ENCODE results near the gene FOXC2. TPM values are rescaled to one million over a fixed set of nuclear protein-coding genes. Genes with fewer than 3 reads are reported as not detected.

Gene FOXC2
- total and polyA plus RNA-seq, 10 of the 15 experiments (the other 5 are each of a cell fraction or from before 2014, with no cell fraction given): not detected

DNA sequence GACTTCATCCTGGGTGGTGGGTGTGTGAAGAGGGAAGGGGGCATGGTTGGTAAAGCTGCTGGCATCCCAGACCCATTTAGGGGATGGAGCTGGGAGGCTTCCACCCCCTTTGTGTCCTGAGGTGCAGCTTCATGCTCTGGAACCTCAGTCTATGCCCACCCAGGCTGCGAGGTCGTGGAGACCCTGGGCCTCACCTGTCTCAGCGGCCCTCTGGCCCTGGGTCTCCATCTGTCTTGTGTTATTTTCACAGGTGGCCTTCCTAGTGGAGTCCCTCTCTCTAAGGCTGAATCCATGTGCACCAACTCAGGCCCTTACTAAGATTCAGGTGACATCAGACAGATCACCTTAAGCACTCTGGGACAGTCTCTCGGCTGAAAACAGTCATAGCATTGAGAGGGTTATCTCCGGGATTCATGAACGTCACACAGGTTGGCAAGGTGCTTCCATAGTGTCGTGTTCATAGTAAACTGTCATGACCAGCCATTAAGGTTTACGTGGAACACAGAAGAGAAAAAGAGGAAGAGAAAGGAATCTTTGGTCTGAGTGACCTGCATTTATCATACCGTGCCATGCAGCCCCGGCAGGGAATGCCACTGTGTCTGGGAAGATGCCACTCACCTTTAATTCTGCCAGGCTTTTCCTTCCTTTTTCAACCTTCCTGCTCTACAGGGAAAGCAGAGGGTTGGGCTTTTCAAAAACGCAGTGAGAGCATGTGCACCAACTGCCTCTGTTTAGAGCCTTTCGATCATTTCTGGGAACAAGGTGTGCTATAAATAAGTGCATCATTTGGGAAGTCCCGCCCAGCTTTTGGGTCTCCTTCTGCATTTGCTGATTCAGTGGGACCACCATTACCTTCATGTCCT, 7.2 kb downstream of the FOXC2 start:
- intact Hi-C loops (cut with micrococcal nuclease; ENCODE audit: unreplicated experiment): no loop called here
- no peak overlapping the region for H3K27ac ChIP-seq (ENCODE audit: control insufficient read depth, insufficient read depth)
- in situ Hi-C loops (cut with MboI): no loop called here
- CTCF ChIA-PET: interaction anchor here (1.6 to 1.8 kb wide), 2 partner anchors 9 to 300 kb away, joined by 4 to 5 read pairs; no protein-coding TSS in a partner anchor
- H3K9me3 ChIP-seq (replicated peaks; ENCODE audit: control insufficient read depth, insufficient read depth, low read length): no peaks in the 10 kb centered on the region
- H3K4me3 ChIP-seq: no peak overlapping the region
- no TSS peak for BruUV-seq (replicated peaks)
- H2AFZ ChIP-seq (ENCODE audit: control insufficient read depth, low read depth, low read length): no peak overlapping the region
- H4K20me1 ChIP-seq (ENCODE audit: control insufficient read depth, insufficient read depth): no peaks in the 10 kb centered on the region
- ATAC-seq (no peak), FAIRE-seq (no peak), DNase-seq (ENCODE audit: low read depth, low spot score) (no peak)
- POLR2A ChIA-PET: no interaction called here
- H3K4me2 ChIP-seq (ENCODE audit: control insufficient read depth, insufficient read depth): no peak overlapping the region
- SMC1A ChIA-PET (ENCODE audit: uncharacterized antibody, unreplicated experiment): no interaction called here
- peaks cover 2 to 9% of the 10 kb centered on the region in 2 experiments; a peak in 2 of 4 replicates for H3K27me3 ChIP-seq (replicated peaks in 1 of 2; ENCODE audit: control insufficient read depth in 2 of 2, insufficient read depth in 2 of 2, low read length in 1 of 2)
- 16% methylated on average over 13 of the region's 13 CpGs for WGBS (ENCODE audit: insufficient coverage, insufficient replicate concordance, low lambda C conversion rate, missing lambda C conversion rate)
- no peaks in the 10 kb centered on the region for H3K36me3 ChIP-seq (ENCODE audit: control insufficient read depth in 2 of 2, insufficient read depth in 2 of 2, low read length in 1 of 2)
- no peaks in the 10 kb centered on the region for H3K79me2 ChIP-seq (ENCODE audit: control insufficient read depth, insufficient read depth, low read length)
- H3K9ac ChIP-seq (ENCODE audit: control insufficient read depth, insufficient read depth, low read length): no peak overlapping the region
- TF ChIP-seq SPI1 (IDR thresholded peaks at IDR 0.05; ENCODE audit: borderline replicate concordance, insufficient read depth, low read depth, low read length): 0 out of 2 replicates have a peak, but pooled peaks have one; percentile 12
- TF ChIP-seq, protein P1, sequence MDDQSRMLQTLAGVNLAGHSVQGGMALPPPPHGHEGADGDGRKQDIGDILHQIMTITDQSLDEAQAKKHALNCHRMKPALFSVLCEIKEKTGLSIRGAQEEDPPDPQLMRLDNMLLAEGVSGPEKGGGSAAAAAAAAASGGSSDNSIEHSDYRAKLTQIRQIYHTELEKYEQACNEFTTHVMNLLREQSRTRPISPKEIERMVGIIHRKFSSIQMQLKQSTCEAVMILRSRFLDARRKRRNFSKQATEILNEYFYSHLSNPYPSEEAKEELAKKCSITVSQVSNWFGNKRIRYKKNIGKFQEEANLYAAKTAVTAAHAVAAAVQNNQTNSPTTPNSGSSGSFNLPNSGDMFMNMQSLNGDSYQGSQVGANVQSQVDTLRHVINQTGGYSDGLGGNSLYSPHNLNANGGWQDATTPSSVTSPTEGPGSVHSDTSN (IDR thresholded peaks at IDR 0.05; ENCODE audit: insufficient replicate concordance, low read depth, low read length): no peak
- RAD21 ChIA-PET (ENCODE audit: unreplicated experiment): no interaction called here
- H3K4me1 ChIP-seq (ENCODE audit: control insufficient read depth, insufficient read depth, low read length): no peaks in the 10 kb centered on the region

DNA sequence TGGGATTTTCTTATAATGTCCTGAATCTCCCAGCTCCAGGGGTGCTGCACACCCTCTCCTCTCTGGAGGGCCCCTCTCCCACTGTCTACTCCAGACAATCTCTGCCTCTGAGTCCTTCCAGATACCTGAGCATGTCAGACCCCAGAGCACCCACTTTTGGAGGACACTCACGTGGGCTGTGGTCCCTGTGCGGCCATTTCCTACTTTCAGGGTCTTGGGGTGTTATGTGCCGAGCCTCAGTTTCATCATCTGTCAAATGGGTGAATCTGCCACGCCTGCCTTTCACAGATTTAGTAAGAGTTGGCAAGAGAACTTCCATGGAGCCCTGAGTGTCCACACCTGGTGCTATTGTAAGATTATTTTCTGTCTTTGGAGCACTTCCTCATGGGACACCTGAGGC, 8.0 kb downstream of the FOXC2 start:
- WGBS (ENCODE audit: insufficient coverage, insufficient replicate concordance, low lambda C conversion rate, missing lambda C conversion rate): 0% methylated on average over 4 of the region's 4 CpGs
- TF ChIP-seq RCOR1 (conservative IDR thresholded peaks at IDR 0.05; ENCODE audit: low read depth, low read length) (no peak), ESRRA (IDR thresholded peaks at IDR 0.05; ENCODE audit: low read length) (no peak)
- no peak for ATAC-seq
- no peaks in the 10 kb centered on the region for H3K4me1 ChIP-seq (ENCODE audit: control insufficient read depth, insufficient read depth, low read length)
- H3K27ac ChIP-seq (ENCODE audit: control insufficient read depth, insufficient read depth): no peak overlapping the region
- peaks cover 2 to 9% of the 10 kb centered on the region in 2 experiments; a peak in 2 of 4 replicates for H3K27me3 ChIP-seq (replicated peaks in 1 of 2; ENCODE audit: control insufficient read depth in 2 of 2, insufficient read depth in 2 of 2, low read length in 1 of 2)
- no peaks in the 10 kb centered on the region for H4K20me1 ChIP-seq (ENCODE audit: control insufficient read depth, insufficient read depth)
- H3K9ac ChIP-seq (ENCODE audit: control insufficient read depth, insufficient read depth, low read length): no peak overlapping the region
- no peaks in the 10 kb centered on the region for H3K9me3 ChIP-seq (replicated peaks; ENCODE audit: control insufficient read depth, insufficient read depth, low read length)
- BruUV-seq (replicated peaks): no TSS peak
- no peaks in the 10 kb centered on the region for H3K36me3 ChIP-seq (ENCODE audit: control insufficient read depth in 2 of 2, insufficient read depth in 2 of 2, low read length in 1 of 2)
- H2AFZ ChIP-seq (ENCODE audit: control insufficient read depth, low read depth, low read length): no peak overlapping the region
- FAIRE-seq: no peak
- ChIA-PET SMC1A (ENCODE audit: uncharacterized antibody, unreplicated experiment) (no interaction called here), POLR2A (no interaction called here), RAD21 (ENCODE audit: unreplicated experiment) (no interaction called here), CTCF (interaction anchor here (1.6 to 1.8 kb wide), 2 partner anchors 10 to 299 kb away, joined by 4 to 5 read pairs; no protein-coding TSS in a partner anchor)
- in situ Hi-C loops (cut with MboI) (no loop called here), intact Hi-C loops (cut with micrococcal nuclease; ENCODE audit: unreplicated experiment) (no loop called here)
- no peak overlapping the region for H3K4me2 ChIP-seq (ENCODE audit: control insufficient read depth, insufficient read depth)
- H3K4me3 ChIP-seq: no peak overlapping the region
- H3K79me2 ChIP-seq (ENCODE audit: control insufficient read depth, insufficient read depth, low read length): no peaks in the 10 kb centered on the region
- DNase-seq (ENCODE audit: low read depth, low spot score): no peak
